Peyer's patch (tissue), 4 donors: Measurements from ENCODE around the gene DGKI. TPM values are rescaled to one million over a fixed set of nuclear protein-coding genes. Genes with fewer than 3 reads are reported as not detected.

Experiments used
- DNase-seq, 3 donors: peaks; one replicate each; pipeline ENCODE4 v3.0.0-alpha.2; 2017 to 2019
- H3K27ac ChIP-seq, 4 donors: fragments of 200-600 bp; sonication (generic); one replicate each; pipeline ENCODE4 v1.5.1; 2016 to 2019
- H3K27me3 ChIP-seq, 2 donors: fragments of 200-600 bp; sonication (generic); one replicate each; pipeline ENCODE4 v1.5.1; 2019
- H3K36me3 ChIP-seq, 3 donors: fragments of 200-600 bp; sonication (generic); one replicate each; pipeline ENCODE4 v1.5.1; 2016 to 2019
- H3K4me1 ChIP-seq, 4 donors: fragments of 200-600 bp; sonication (generic); one replicate each; pipeline ENCODE4 v1.5.1; 2016 to 2019
- H3K4me3 ChIP-seq, 4 donors: fragments of 200-600 bp; sonication (generic); 1 replicate in 3 of 4; 2 replicates in 1 of 4; pipeline ENCODE4 v1.5.1; 2016 to 2019; ENCODE audit warnings: mild to moderate bottlenecking in 1 of 4
- H3K9me3 ChIP-seq, 4 donors: fragments of 200-600 bp; sonication (generic); one replicate each; pipeline ENCODE4 v1.5.1; 2016 to 2019; ENCODE audit warnings: mild to moderate bottlenecking in 1 of 4
- CTCF ChIP-seq, 6 experiments: fragments of 450-650 bp in 4 of 6; fragments of 200-600 bp in 2 of 6; sonication (generic) in 1 of 6; IDR thresholded peaks; one replicate each; pipeline ENCODE4 v1.5.1; 2017 to 2019; ENCODE audit warnings: antibody characterized with exemption in 6 of 6, mild to moderate bottlenecking in 3 of 6, moderate library complexity in 1 of 6
- POLR2A ChIP-seq, 2 donors: fragments of 450-650 bp; IDR thresholded peaks; one replicate each; pipeline ENCODE4 v1.5.1; 2017; ENCODE audit warnings: antibody characterized with exemption in 2 of 2, mild to moderate bottlenecking in 2 of 2, moderate library complexity in 2 of 2
- total RNA-seq, 4 donors: library from RNA; depleted of rRNA; stranded (reverse); fragments of >200 nt; gene quantifications; one replicate each; pipeline ENCODE4 v1.1.0, GENCODE V29; 2016

DGKI gene
- total RNA-seq, 4 donors from 2014 or later, result 0.19 to 0.40 (median 0.35) TPM; not detected in 1

DNA sequence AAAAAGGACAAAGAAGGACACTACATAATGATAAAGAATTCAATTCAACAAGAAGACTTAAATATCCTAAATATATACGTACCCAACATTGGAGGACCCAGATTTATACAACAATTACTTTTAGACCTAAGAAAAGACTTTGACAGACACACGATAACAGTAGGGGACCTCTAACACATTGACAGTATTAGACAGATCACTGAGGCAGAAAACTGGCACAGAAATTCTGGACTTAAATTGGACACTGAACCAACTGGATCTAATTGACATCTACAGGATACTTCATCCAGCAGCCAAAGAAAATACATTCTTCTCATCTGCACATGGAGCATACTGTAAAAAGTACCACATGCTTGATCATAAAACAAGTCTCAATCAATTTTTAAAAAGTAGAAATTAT, 103.8 kb downstream of the DGKI start:
- DNase-seq, result no peak

GRCh38 chr7:137742051-137742450, 104.7 kb downstream of the DGKI start:
- no peak for DNase-seq
- no peaks in the 10 kb centered on the region for H3K4me1 ChIP-seq
- TF ChIP-seq CTCF (IDR thresholded peaks at IDR 0.05), result no peak
- no peak for TF ChIP-seq POLR2A (IDR thresholded peaks at IDR 0.05)

More for the DNA sequence above, 103.8 kb downstream of the DGKI start:
- H3K4me3 ChIP-seq, result no peak overlapping the region
- TF ChIP-seq POLR2A (IDR thresholded peaks at IDR 0.05) (no peak), CTCF (IDR thresholded peaks at IDR 0.05) (no peak)
- no peaks in the 10 kb centered on the region for H3K27me3 ChIP-seq
- no peaks in the 10 kb centered on the region for H3K4me1 ChIP-seq
- H3K9me3 ChIP-seq, result no peaks in the 10 kb centered on the region
- H3K36me3 ChIP-seq, result no peaks in the 10 kb centered on the region
- H3K27ac ChIP-seq, result no peak overlapping the region

DNA sequence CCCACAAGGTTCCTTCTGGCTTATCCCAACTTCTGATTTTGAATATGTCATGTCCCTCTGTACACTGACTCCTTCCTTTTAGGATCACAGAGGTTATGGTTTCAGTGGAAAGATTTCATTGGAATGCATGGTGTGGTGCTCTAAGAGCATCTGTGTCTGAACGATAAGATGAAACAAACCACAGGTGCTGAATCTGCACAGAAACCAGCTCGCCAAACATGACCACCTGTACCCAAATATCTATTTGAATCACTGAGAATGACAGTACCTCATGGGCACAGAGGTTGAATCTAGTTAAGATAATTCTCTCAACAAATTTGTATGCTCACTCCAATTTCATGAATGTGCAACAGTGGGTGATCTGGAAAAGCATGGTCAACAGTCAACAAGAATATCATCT, 105.3 kb downstream of the DGKI start:
- no peaks in the 10 kb centered on the region for H3K9me3 ChIP-seq
- no peak overlapping the region for H3K27ac ChIP-seq
- no peaks in the 10 kb centered on the region for H3K27me3 ChIP-seq
- H3K4me3 ChIP-seq, result no peak overlapping the region
- no peak for DNase-seq
- no peaks in the 10 kb centered on the region for H3K36me3 ChIP-seq
- TF ChIP-seq CTCF (IDR thresholded peaks at IDR 0.05) (no peak), POLR2A (IDR thresholded peaks at IDR 0.05) (no peak)
- H3K4me1 ChIP-seq, result no peaks in the 10 kb centered on the region

More at GRCh38 chr7:137742051-137742450, 104.7 kb downstream of the DGKI start:
- Histone ChIP-seq H3K9me3 (no peaks in the 10 kb centered on the region), H3K27me3 (no peaks in the 10 kb centered on the region), H3K27ac (no peak overlapping the region), H3K4me3 (no peak overlapping the region), H3K36me3 (no peaks in the 10 kb centered on the region)

DNA sequence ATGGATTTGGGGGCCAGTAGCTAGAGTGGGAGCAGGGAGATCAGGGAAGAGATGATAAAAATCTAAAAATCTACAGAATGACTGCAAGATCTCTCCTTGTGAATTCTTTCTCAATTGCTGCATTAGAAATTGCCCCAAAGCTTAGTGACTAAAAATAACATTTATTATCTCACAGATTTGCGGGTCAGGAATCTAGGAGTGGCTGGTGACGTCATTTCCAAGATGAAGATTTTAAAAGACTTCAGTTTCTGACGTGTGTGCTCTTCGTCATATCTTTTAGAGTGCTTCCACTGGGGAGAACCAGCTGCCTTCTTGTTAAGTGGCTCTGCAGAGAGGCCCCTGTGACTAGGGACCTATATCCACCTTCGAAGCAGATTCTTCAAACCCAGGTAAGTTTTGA, 112.6 kb downstream of the DGKI start:
- Histone ChIP-seq H3K4me3 (no peak overlapping the region), H3K9me3 (no peaks in the 10 kb centered on the region)

GRCh38 chr7:137732168-137732567, 114.6 kb downstream of the DGKI start:
- no peak for DNase-seq
- TF ChIP-seq POLR2A (IDR thresholded peaks at IDR 0.05) (no peak), CTCF (IDR thresholded peaks at IDR 0.05) (no peak)
- H3K27ac ChIP-seq, result no peak overlapping the region
- no peaks in the 10 kb centered on the region for H3K36me3 ChIP-seq
- H3K9me3 ChIP-seq, result no peaks in the 10 kb centered on the region
- H3K4me3 ChIP-seq, result no peak overlapping the region
- H3K27me3 ChIP-seq, result no peaks in the 10 kb centered on the region
- no peaks in the 10 kb centered on the region for H3K4me1 ChIP-seq

More for the DNA sequence above, 112.6 kb downstream of the DGKI start:
- H3K36me3 ChIP-seq, result no peaks in the 10 kb centered on the region
- no peaks in the 10 kb centered on the region for H3K4me1 ChIP-seq
- H3K27me3 ChIP-seq, result no peaks in the 10 kb centered on the region
- DNase-seq, result no peak
- no peak overlapping the region for H3K27ac ChIP-seq
- TF ChIP-seq CTCF (IDR thresholded peaks at IDR 0.05), result no peak
- TF ChIP-seq POLR2A (IDR thresholded peaks at IDR 0.05), result no peak

DNA sequence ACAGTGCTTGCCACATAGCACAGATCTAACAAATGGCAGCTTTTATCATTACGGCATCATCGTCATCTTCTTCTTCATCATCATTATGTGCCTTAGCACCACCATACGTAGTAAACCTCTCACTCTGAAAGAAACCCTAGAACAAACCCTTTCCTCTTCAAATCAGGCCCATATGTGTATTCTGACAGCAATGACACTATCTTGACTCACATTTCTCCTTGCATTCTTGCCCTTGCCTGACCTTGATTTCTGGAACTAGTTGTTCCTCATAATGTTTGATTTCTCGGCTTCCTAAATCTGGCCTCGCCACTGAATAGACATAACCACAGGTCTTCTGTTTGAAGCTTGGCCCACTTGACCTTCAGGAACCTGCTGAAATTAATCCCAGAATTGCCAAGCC, 115.3 kb downstream of the DGKI start:
- H3K4me3 ChIP-seq, result no peak overlapping the region
- H3K4me1 ChIP-seq, result no peaks in the 10 kb centered on the region
- no peak for DNase-seq
- H3K27me3 ChIP-seq, result no peaks in the 10 kb centered on the region
- no peaks in the 10 kb centered on the region for H3K36me3 ChIP-seq
- TF ChIP-seq POLR2A (IDR thresholded peaks at IDR 0.05), result no peak
- TF ChIP-seq CTCF (IDR thresholded peaks at IDR 0.05), result no peak
- no peaks in the 10 kb centered on the region for H3K9me3 ChIP-seq
- H3K27ac ChIP-seq, result no peak overlapping the region
